ENCODE results near the gene DDA1. TPM values are rescaled to one million over a fixed set of nuclear protein-coding genes. Genes with fewer than 3 reads are reported as not detected.

The DDA1 gene
- total and polyA plus RNA-seq, 10 of the 15 experiments (the other 5 are each of a cell fraction or from before 2014, with no cell fraction given), result 0.76 to 71.0 (median 39.4) TPM

DNA sequence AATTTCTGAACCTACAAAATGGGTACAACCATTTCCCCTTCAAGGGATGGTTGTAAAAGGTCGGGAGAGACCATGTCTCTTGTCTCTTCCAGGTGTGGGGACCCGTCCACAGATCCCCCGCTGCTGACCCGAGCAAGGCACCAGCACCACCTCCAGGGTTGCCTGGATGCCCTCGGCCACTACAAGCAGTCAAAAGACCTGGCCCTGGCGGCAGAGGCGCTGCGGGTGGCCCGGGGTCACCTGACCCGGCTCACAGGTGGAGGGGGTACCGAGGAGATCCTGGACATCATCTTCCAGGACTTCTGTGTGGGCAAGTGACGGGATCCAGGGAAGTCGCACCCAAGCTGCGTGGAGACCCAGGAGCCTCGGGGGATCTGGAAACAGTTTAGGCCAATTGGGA, 32.0 kb downstream of the DDA1 start (continued):
- TF ChIP-seq, protein P1, sequence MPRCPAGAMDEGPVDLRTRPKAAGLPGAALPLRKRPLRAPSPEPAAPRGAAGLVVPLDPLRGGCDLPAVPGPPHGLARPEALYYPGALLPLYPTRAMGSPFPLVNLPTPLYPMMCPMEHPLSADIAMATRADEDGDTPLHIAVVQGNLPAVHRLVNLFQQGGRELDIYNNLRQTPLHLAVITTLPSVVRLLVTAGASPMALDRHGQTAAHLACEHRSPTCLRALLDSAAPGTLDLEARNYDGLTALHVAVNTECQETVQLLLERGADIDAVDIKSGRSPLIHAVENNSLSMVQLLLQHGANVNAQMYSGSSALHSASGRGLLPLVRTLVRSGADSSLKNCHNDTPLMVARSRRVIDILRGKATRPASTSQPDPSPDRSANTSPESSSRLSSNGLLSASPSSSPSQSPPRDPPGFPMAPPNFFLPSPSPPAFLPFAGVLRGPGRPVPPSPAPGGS (IDR thresholded peaks at IDR 0.05; ENCODE audit: borderline replicate concordance, insufficient read depth, low read depth, low read length, poor library complexity, severe bottlenecking), result no peak
- no peak for TF ChIP-seq JUNB (IDR thresholded peaks at IDR 0.05)
- TF ChIP-seq SIN3A (IDR thresholded peaks at IDR 0.05; ENCODE audit: low read depth, low read length), result no peak
- TF ChIP-seq TBL1XR1 (IDR thresholded peaks at IDR 0.05; ENCODE audit: low read depth, low read length), result no peak
- TF ChIP-seq, protein P2, sequence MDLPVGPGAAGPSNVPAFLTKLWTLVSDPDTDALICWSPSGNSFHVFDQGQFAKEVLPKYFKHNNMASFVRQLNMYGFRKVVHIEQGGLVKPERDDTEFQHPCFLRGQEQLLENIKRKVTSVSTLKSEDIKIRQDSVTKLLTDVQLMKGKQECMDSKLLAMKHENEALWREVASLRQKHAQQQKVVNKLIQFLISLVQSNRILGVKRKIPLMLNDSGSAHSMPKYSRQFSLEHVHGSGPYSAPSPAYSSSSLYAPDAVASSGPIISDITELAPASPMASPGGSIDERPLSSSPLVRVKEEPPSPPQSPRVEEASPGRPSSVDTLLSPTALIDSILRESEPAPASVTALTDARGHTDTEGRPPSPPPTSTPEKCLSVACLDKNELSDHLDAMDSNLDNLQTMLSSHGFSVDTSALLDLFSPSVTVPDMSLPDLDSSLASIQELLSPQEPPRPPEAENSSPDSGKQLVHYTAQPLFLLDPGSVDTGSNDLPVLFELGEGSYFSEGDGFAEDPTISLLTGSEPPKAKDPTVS (IDR thresholded peaks at IDR 0.05; ENCODE audit: low read depth, low read length), result no peak
- TF ChIP-seq, protein P3, sequence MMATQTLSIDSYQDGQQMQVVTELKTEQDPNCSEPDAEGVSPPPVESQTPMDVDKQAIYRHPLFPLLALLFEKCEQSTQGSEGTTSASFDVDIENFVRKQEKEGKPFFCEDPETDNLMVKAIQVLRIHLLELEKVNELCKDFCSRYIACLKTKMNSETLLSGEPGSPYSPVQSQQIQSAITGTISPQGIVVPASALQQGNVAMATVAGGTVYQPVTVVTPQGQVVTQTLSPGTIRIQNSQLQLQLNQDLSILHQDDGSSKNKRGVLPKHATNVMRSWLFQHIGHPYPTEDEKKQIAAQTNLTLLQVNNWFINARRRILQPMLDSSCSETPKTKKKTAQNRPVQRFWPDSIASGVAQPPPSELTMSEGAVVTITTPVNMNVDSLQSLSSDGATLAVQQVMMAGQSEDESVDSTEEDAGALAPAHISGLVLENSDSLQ (IDR thresholded peaks at IDR 0.05), result no peak
- TF ChIP-seq, protein P4, sequence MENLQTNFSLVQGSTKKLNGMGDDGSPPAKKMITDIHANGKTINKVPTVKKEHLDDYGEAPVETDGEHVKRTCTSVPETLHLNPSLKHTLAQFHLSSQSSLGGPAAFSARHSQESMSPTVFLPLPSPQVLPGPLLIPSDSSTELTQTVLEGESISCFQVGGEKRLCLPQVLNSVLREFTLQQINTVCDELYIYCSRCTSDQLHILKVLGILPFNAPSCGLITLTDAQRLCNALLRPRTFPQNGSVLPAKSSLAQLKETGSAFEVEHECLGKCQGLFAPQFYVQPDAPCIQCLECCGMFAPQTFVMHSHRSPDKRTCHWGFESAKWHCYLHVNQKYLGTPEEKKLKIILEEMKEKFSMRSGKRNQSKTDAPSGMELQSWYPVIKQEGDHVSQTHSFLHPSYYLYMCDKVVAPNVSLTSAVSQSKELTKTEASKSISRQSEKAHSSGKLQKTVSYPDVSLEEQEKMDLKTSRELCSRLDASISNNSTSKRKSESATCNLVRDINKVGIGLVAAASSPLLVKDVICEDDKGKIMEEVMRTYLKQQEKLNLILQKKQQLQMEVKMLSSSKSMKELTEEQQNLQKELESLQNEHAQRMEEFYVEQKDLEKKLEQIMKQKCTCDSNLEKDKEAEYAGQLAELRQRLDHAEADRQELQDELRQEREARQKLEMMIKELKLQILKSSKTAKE (IDR thresholded peaks at IDR 0.05; ENCODE audit: low read depth, poor library complexity, severe bottlenecking), result no peak
- no peak for TF ChIP-seq SMARCA5 (IDR thresholded peaks at IDR 0.05)
- no peak for TF ChIP-seq HDGF (IDR thresholded peaks at IDR 0.05)
- TF ChIP-seq KDM1A (IDR thresholded peaks at IDR 0.05; ENCODE audit: borderline replicate concordance), result no peak
- no peak for TF ChIP-seq NFIC (IDR thresholded peaks at IDR 0.05; ENCODE audit: low read depth, low read length)

All from GM12878 (cell line).